ENCODE measurements around the gene INSR.

INSR gene

DNA sequence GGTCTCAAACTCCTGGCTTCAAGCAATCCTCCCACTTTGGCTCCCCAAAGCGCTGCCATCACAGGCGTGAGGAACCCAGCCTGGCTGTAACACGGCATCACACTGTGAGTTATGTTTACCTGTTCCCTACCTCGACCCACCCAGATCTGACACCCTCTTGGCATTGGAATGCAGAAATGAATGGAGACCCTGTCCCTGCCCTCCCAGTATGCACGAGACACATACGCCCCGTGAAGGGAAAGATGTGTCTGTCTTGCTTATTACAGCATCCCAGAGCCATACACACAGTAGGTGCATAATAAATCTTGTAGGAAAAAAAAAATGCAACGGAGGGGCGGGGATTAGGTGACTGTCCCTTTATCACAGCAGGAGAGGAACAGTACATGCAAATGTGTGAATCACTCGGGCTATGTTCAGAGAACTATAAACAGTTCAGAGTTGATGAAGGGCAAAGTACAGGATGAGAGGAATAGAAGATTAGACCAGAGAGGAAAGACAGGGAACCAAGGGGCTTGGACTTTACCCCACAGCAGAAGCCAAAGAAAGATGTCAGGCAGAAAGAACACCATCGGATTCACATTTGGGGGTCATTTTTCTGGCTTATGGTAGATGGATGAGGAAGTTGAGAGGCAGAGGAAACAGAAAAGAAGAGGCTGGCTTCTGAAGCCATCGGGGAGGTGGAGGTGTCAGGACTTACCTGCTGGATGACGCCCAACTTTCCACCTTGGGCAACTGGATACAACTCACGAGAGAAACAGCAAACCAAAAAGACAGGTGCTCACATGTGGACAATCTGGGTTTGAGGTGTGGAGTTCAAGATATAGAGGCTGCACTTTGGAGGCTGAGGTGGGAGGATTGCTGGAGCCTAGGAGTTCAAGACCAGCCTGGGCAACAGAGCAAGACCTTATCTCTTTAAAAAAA, 94.3 kb downstream of the INSR start:
- no peaks in the 10 kb centered on the region for H3K27me3 ChIP-seq
- H3K9me3 ChIP-seq: no peaks in the 10 kb centered on the region
- peaks cover 0 to 22% (median 10%) of the 10 kb centered on the region in 4 donors for H3K4me1 ChIP-seq
- no peak overlapping the region for H3K27ac ChIP-seq
- H3K36me3 ChIP-seq: no peaks in the 10 kb centered on the region
- no peak overlapping the region for H3K4me3 ChIP-seq
- TF ChIP-seq, protein P1, sequence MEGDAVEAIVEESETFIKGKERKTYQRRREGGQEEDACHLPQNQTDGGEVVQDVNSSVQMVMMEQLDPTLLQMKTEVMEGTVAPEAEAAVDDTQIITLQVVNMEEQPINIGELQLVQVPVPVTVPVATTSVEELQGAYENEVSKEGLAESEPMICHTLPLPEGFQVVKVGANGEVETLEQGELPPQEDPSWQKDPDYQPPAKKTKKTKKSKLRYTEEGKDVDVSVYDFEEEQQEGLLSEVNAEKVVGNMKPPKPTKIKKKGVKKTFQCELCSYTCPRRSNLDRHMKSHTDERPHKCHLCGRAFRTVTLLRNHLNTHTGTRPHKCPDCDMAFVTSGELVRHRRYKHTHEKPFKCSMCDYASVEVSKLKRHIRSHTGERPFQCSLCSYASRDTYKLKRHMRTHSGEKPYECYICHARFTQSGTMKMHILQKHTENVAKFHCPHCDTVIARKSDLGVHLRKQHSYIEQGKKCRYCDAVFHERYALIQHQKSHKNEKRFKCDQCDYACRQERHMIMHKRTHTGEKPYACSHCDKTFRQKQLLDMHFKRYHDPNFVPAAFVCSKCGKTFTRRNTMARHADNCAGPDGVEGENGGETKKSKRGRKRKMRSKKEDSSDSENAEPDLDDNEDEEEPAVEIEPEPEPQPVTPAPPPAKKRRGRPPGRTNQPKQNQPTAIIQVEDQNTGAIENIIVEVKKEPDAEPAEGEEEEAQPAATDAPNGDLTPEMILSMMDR (IDR thresholded peaks at IDR 0.05): no peak
- no peak for DNase-seq
- intact Hi-C loops (cut with DNase I; ENCODE audit: low total_unique reads): loop anchor here (5.0 kb wide), 2 partner anchors 42 to 43 kb away; no protein-coding TSS in a partner anchor

DNA sequence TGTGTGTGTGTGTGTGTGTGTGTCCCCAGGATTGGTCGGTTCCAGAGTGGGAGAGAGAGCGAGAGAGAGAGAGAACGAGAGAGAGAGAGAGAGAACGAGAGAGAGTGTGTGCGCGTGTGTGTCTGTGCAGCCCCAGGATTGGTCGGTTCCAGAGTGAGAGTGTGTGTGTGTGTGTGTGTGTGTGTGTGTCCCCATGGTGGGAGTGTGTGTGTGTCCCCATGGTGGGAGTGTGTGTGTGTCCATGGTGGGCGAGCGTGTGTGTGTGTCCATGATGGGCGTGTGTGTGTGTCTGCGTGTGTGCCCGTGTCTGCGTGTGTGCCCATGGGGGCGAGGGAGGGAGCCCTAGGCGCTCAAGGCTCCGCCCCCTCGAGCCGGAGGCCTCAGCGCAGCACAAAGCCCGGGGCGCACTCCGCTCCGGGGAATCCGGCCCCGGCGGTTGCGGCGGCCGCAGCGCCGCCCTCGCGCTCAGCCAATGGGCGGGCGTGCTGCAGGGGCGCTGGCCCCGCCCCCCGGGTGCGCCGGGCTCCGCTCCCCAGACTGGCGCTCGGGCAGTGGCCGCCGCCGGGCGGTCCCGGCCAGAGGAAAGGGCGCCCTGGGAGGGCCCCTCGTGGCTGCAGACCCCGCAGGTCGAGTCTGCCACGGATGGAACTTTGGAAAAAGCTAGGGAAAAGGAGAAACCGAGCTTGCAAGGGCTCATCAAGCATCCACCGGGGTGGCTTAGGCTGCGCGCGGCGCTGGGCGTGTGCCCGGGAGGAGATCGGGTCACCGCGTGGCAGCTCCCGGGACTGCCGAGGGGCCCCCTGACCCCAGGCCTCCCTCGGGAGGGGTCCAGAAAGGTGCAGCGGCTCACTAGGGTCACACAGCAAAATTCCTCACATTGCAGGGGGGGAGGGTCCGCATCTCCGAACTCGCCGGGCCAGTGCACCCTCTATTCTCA, 96.2 kb downstream of the INSR start:
- intact Hi-C loops (cut with DNase I; ENCODE audit: low total_unique reads): loop anchor here (1.0 to 5.0 kb wide), 3 partner anchors 41 to 96 kb away; partner anchors contain the start of gene INSR
- Histone ChIP-seq H3K27ac (peak overlapping the region; percentile 91 to 96), H3K4me1 (peaks cover 0 to 22% (median 10%) of the 10 kb centered on the region in 4 donors), H3K9me3 (no peaks in the 10 kb centered on the region), H3K4me3 (peak overlapping the region; percentile 67 to 75), H3K36me3 (no peaks in the 10 kb centered on the region), H3K27me3 (no peaks in the 10 kb centered on the region)
- DNase-seq: peak; percentile 93 to 97
- TF ChIP-seq, protein P1 (IDR thresholded peaks at IDR 0.05): peak; percentile 24 to 39

DNA sequence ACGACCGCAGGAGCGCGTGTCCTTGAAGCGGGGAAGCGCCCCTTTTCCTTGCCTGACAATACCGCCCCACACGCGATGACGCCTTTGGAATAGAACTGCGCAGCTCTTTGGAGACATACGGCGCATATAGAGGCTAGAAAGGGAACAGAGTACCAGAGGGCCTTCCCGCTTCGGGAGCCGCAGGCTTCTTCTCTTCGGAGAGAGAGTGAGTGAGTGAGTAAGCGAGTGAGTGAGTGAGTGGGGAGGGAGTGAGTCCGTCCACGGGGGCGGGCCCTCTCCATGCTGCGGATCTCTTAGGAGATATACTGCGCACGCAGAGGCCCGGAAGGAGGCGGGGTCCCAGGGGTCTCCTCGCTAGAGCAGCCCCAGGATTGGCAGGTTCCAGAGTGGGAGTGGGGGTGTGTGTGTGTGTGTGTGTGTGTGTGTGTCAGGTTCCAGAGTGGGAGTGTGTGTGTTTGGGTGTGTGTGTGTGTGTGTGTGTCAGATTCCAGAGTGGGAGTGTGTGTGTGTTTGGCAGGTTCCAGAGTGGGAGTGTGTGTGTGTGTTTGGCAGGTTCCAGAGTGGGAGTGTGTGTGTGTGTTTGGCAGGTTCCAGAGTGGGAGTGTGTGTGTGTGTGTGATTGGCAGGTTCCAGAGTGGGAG, 97.0 kb downstream of the INSR start:
- TF ChIP-seq, protein P1 (IDR thresholded peaks at IDR 0.05): no peak
- peak; percentile 98 to 99 for DNase-seq
- no peaks in the 10 kb centered on the region for H3K9me3 ChIP-seq
- no peaks in the 10 kb centered on the region for H3K27me3 ChIP-seq
- H3K4me3 ChIP-seq: peak overlapping the region; percentile 67 to 75
- peak overlapping the region; percentile 91 to 96 for H3K27ac ChIP-seq
- H3K36me3 ChIP-seq: no peaks in the 10 kb centered on the region
- peaks cover 0 to 22% (median 10%) of the 10 kb centered on the region in 4 donors for H3K4me1 ChIP-seq
- intact Hi-C loops (cut with DNase I; ENCODE audit: low total_unique reads): loop anchor here (5.0 kb wide), 2 partner anchors 40 to 45 kb away; no protein-coding TSS in a partner anchor

DNA sequence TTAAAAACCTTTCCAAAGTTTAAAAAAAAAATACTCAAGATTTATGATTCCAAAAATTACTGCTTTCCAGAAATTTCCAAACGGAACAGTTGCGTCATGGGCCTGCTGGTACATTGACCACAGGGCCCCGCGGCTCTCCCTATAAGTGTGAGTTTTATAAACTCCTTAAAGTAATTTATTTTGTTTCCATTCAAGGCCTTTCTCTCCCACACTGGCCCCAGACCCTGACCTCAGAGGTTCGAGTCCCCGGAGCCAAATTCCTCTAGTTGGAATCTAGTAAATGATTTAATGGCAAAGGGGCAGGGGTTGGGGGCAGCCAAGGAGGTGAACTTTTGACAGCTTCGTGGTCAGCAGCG, 97.5 kb downstream of the INSR start:
- peak overlapping the region; percentile 91 to 96 for H3K27ac ChIP-seq
- H3K4me3 ChIP-seq: peak overlapping the region; percentile 67 to 75
- TF ChIP-seq, protein P1 (IDR thresholded peaks at IDR 0.05): no peak
- peaks cover 0 to 22% (median 10%) of the 10 kb centered on the region in 4 donors for H3K4me1 ChIP-seq
- intact Hi-C loops (cut with DNase I; ENCODE audit: low total_unique reads): loop anchor here (5.0 kb wide), 2 partner anchors 39 to 46 kb away; no protein-coding TSS in a partner anchor
- no peaks in the 10 kb centered on the region for H3K27me3 ChIP-seq
- no peaks in the 10 kb centered on the region for H3K36me3 ChIP-seq
- peak; percentile 75 to 81 for DNase-seq
- no peaks in the 10 kb centered on the region for H3K9me3 ChIP-seq

DNA sequence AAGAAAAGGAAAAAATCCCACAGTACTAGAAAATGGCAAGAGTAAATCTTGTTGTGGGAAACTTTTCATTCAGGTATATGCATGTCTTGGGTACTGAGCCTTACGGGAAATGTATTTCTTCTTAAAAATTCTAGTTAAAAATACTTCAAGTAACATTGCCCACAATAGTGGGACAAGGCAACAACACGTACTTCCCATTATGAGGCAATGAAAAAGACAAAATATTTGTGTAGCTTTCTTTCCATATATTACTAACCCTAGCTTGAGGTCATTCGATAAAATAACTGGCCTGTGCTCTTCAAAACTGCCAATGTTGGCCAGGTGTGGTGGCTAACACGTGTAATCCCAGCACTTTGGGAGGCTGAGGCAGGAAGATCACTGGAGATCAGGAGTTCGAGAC, 99.2 kb downstream of the INSR start:
- Histone ChIP-seq H3K9me3 (no peaks in the 10 kb centered on the region), H3K27me3 (no peaks in the 10 kb centered on the region), H3K36me3 (no peaks in the 10 kb centered on the region), H3K27ac (peak overlapping the region in 1 of 2 donors; percentile 91), H3K4me3 (no peak overlapping the region), H3K4me1 (peaks cover 0 to 31% (median 10%) of the 10 kb centered on the region in 4 donors)
- TF ChIP-seq, protein P1 (IDR thresholded peaks at IDR 0.05): no peak
- intact Hi-C loops (cut with DNase I; ENCODE audit: low total_unique reads): loop anchor here (5.0 kb wide), 2 partner anchors 38 to 47 kb away; no protein-coding TSS in a partner anchor
- no peak for DNase-seq

All from tibial artery (tissue), 4 donors.